GM21825 (cell line): ENCODE measurements around the gene BCAS1.

Source experiments
- ATAC-seq: cut with Tn5 transposase; IDR thresholded peaks from one replicate; pipeline ENCODE4 v1.9.1; 2021; ENCODE audit warnings: mild to moderate bottlenecking, moderate library complexity; ENCODE audit not compliant: unreplicated experiment

BCAS1 gene

DNA sequence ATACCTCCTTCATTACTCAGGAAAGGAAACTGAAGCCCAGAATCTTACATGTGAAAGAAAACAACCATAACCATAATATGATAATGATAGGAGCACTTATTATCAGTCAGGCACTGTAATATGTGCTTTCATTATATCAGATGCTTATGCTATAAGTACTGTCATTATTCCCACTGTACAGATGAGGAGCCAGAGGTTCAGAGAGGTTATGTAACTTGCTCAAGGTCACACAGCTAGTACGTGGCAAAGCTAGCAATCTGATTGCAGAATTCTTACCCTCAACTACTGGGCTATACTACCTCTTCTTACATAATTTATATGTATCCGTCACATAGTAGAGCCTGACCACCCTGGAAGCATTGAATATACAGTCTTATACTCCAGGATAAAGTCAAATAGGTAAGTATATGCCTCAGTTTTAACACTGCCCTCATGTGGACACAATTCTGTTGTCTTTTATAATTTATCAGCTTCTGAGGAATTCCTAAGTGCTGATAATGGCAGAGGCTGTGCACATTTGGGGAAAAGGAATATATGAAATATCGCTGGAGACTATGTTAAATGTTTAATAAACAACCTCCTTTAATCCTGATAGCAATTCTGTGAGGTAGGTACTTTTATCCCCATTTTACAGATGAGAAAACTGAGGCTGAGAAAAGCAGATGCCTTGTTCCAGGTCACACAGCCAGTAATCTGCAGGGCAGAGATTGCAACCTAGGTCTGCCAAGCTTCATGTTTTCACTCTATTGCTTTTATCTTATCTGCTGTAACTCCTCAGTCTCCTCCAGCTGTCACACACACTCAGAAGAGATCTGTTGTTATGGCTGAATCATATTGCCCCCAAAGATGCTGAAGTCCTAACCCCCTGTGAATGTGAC lies 13.4 kb downstream of the BCAS1 start:
- no peak for ATAC-seq

DNA sequence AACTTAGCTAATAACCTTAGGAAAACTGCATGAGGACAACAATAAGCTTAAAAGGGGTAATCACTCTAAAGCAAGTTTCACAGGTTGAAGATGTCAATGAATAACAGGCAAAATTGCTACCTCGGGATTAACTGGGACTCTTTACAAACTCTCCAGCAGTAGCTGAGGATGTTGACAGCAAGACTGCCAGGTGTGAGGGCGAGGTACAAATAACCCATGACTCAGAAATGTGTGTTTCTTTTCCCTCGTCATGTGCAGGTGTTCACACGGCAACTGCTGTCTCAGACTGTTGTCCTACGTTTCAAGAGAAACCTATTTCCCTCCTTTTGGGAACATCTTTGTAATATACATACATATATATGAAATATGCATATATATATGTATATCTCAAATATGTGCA lies 15.9 kb downstream of the BCAS1 start:
- no peak for ATAC-seq

DNA sequence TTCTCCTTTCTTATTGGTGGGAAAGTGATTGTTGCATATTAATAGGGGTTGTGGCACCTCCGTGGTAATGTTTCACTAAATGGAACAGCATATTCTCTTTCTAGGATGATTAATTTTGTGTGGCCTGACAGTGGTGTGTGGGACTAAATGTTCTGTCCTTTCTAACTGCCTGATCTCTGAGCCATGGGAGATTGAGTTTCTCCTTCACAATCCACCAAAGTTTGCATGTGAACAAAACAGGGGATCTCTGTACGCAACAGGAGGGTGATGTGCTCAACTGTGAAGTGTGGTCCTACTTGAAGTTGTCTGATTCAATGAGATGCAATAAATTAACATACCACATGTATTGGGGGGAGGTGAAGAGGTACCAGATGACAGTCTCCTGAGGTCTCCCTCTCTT lies 19.3 kb downstream of the BCAS1 start:
- ATAC-seq: no peak

DNA sequence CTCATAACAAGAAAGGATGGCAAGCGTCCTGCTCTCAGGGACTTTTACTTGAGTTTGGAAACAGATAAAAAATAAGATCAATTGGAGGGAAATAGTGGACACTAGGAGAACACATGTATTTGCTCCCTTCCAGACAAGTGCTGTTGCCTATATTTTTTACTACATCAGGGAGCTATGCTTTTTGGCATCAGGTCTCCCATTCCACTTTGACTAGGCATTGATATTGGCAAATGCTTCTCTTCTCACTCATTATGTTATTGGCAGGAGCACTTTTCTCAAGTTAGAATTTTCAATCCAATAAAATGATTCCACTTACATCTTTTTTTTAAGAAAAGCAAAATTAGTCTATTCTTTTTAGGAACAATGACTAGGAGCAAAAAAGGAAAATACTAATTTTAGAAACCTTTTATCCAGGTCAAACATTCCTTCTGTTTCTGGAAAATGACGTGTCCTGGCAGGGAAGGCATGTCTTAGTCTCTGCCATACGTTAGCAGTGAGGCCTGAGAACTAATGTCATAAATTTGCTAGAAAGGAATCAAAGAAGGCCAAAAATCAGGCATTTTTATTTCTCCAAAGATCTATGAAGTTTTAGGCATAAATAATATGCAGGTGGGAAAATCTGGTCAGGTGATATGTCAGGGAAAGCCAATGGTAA lies 21.4 kb downstream of the BCAS1 start:
- no peak for ATAC-seq

DNA sequence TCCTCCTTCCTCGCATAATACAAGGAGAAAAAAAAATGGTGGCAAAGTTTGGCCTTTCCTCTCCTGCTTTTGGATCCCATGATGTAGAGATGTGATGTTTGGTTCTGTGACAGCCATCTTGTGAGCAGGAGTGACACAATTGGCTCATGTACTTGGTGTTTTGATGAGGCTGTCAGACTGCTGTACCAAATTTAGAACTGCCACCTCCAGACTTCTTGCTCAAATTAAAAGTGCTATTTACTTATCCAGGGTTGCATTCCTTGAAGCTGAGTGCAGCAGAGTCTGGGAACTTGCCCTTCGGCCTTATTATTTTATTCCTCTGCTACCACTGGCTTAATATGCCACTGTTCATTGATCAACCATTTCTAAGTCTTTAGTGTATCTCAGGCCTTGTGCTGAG lies 21.9 kb downstream of the BCAS1 start:
- ATAC-seq: no peak

DNA sequence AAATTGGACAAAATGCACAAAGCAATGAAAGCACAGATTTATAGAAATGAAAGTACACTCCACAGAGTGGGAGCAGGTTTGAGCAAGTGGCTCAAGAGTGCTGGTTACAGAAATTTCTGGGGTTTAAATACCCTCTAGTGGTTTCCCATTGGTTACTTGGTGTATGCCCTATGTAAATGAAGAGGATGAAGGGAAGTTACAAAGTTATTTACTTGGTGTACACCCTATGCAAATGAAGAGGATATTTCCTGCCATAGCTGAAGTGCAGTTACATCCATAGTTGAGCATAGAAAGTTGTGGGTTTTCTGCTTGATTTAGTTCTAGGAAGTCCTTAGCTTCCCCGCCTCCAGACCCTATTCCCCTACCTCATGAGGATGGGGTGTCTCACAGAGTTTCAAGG lies 22.7 kb downstream of the BCAS1 start:
- no peak for ATAC-seq

DNA sequence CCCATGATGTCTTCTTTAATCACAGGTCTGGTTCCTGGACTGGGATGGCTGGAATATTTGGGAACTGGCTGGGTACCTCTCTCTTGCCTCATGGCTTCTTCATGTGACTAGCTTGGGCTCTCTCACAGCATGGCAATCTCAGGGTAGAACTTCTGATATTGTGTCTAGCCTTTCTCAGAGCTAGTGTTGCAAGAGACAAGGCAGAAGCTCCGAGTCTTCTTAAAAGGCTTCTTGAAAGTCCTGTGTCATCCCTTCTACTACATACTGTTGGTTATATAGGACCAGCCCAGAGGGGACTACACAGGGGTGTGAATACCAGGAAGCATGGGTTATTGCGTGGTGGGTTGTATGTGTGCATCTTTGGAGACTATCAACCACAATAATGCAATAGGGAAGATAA lies 23.3 kb downstream of the BCAS1 start:
- no peak for ATAC-seq

DNA sequence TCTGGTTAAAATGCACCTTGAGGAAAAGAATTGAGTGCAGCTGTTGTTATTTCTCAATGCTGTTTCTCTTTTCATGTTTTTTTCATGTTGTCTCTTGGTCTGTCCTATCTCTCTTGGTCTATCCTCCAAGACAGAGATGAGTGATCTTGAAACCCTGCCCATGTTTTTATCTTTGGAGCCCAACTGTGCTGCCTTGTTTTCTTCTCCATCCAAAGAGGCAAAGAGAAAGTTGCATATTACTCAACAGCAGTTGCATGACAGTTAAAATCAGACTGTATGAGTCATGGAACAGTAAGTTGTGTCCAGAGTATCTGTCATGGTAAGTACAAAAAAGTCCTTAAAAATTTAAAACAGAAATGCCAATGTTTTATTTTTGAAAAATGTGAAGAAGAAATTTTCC lies 26.2 kb downstream of the BCAS1 start:
- ATAC-seq: no peak

DNA sequence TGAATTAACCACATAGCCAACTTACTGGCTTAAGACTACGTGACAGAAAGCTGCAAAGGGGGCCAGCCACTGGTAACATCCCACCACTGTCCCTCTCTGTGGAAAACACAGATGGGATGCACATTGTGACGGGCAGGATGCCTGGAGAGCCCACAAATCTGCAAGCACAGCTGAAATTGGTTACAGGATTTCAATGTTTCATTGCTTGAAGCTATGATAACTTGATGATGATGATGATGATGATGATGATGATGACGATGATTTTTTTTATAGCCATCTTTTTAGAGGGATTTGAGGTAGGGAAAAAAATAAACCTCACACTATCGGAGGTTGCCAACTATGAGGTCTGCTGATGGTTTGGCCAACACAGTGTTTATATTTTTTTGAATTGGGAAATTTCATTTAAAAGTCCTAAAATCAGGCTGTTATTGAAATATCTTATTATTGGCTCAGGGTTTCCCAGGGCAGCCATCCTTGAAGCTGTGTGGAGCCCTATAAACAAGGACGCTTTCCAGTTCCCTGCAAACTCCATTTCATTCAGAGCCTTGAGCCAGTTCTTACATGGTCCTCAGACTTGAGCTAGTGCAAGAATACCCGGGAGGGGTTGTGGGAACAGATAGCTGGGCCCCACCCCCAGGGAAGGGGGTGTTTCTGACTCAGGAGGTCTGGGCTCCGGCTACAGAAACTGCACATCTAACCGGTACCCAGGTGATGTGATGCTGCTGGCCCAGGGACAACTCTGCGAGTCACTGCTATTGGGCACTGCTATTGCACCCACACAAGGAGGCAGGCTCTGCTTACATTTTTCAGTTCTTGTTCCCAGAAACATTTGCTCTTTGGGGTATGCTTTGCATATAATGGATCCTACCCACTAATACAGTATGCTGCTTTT lies 27.1 kb downstream of the BCAS1 start:
- no peak for ATAC-seq

DNA sequence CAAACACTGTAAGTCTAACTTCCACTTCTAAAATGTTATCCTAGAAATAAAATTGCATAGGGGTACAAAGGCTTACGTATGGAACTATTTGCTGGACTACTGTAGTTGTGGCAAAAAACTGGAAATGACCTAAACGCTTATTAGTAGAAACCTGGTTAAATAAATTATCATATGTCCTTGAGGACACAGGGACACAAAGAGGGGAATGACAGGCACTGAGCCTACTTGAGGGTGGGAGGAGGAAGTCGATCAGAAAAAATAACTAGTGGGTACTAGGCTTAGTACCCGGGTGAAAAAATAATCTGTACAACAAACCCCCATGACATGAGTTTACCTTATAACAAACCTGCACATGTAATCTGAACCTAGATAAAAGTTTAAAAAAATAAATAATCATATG lies 28.4 kb downstream of the BCAS1 start:
- no peak for ATAC-seq

DNA sequence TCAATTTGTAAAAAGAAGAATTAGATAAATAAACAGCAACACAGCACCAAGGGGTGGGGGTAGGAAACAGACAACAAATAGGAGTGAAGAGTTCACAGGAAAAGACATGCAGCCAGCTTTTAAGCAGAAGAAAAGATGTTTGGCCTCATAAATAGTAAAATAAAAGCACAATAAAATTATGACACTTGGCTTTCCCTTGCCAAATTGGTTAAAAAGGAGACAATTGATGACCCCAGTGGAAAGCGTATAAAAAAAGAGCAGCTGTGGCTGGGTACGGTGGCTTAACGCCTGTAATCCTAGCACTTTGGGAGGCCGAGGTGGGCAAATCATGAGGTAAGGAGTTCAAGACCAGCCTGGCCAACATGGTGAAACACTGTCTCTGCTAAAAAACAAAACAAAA lies 29.1 kb downstream of the BCAS1 start:
- ATAC-seq: no peak

DNA sequence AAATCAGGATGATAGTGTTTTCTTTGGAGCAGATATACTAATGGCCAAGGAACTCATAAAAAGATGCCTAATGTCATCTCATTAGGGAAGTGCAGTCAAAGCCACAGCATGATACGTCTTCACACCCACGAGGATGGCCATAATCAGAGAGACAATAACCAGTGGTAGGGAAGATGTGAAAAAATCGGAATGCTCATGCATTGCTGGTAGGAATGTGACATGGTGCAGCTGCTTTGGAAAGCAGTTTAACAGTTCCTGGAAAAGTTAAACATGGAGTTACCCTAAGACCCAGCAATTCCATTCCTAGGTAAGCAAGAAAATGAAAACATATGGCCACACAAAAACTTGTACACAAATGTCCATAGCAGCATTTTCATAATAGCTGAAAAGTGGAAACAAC lies 29.9 kb downstream of the BCAS1 start:
- no peak for ATAC-seq

DNA sequence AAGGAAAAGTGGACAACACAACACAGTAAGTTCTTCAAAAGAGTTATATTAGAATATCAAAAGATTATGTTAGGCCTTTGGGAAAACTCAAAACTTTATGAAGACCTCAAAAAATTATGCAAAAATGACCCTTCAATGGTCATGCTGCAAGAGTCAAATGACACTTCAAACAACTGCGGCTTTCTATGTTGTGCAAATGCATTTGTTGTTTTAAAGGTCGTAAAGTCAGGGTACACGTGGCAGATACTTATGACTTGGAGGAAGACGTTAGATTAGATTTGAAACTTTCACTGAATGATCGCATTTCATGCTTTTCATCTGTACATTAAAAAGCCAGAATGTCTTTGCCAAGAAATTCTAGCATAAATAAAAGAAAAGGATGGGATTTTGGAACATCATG lies 31.4 kb downstream of the BCAS1 start:
- no peak for ATAC-seq

DNA sequence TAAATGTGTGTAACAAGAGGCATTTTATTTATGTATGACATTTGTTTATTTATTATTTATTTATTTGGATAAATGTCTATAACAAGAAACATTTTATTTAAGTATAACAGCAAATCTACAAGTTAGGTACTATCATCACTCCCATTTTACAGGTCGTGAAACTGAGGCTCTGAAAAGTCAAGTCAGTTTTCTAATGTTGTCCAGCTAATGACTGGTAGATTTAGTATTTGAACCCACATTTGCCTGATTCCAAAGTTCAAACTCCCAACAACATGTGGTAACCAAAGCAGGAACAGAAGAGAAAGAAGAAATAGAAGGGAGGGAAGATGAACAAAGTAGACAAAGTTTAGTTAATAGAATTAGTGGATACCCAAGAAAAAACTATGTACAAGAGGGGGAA lies 32.9 kb downstream of the BCAS1 start:
- no peak for ATAC-seq

DNA sequence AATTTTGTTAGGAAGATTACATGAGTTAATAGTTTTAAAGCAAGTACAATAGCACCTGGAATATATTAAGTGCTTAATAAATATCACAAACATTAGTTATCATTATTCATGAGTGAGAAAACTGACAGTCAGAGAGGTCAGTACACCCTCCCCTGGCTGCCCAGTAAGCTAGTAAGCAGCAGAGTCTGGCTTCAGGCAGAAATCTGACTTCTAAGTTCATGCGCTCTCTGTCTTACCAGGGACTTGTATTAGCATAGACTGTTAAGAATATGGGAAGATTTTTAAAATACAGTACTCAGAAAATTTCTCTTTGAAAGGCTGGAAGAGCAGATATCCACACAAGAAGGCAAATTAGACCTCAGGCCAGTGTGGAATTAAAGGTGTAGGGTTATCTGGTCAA lies 40.8 kb downstream of the BCAS1 start:
- no peak for ATAC-seq

DNA sequence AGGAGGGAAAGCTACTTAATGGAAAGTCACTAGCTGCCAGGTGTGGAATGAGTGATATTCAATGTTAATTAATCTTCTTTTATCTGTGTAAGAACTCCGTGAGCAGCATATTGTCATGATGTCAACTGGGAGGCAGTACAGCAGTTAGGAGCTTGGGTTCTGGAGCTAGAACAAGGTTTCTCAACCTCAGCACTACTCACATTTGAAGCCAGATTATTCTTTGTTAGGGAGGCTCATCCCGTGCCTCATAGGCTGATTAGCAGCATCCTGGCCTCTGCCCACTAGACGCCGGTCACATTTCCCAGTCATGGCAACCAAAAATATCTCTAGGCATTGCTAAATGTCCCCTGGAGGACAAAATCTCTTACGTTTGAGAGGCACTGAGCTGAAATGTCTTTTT lies 41.2 kb downstream of the BCAS1 start:
- ATAC-seq: no peak

DNA sequence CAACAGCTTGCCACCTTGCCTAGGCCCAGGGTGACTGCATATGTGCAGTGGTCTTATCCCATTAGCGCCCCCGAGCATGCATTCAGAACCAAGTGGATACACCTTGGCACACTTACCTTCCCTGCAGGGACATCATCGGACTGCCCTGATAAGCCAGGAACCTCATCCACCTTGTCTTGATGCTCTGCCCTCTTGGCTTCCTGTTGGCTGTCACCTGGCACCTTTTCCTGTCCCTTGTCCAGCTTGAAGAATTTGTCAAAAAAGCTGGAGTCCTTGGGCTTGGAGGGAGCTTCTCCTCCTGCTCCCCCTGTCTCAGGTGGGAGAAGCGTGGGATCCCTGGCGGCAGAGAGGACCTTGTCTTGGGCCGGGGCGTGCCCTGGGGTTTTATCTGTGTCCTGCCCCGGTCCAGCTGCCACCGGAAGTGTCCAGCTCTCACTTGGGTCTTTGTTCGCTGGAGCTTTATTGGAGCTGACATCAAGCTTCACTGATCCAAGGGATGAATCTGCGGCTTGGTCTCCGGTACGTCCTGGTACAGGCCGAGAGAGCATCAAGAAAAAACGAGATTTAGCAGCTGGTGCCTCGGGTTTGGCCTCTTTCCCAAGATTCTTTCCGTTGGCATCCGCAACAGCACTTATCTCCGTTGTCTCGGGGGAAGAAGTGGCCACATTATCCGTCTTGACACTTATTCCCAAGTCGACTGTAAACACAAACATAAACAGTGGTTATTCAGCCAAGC lies 42.0 kb downstream of the BCAS1 start:
- ATAC-seq: no peak

DNA sequence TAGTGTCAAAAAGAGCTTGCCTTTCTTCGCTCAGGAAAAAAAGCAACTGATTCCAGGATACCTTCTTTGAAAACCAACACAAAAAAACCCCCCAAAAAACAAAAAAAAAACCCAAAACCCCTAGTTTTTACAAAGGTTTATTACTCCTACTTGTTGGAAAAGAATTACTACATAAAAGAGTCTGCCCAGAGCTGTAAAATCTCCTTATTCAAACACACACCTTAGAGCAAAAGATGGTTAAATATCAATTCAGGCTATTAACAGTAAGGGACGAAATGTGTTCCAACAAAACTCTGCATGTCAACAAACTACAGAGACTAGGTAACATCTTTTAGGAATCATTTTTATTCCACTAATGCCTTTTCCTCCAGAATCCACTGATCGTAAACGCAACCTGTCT lies 42.7 kb downstream of the BCAS1 start:
- ATAC-seq: no peak

DNA sequence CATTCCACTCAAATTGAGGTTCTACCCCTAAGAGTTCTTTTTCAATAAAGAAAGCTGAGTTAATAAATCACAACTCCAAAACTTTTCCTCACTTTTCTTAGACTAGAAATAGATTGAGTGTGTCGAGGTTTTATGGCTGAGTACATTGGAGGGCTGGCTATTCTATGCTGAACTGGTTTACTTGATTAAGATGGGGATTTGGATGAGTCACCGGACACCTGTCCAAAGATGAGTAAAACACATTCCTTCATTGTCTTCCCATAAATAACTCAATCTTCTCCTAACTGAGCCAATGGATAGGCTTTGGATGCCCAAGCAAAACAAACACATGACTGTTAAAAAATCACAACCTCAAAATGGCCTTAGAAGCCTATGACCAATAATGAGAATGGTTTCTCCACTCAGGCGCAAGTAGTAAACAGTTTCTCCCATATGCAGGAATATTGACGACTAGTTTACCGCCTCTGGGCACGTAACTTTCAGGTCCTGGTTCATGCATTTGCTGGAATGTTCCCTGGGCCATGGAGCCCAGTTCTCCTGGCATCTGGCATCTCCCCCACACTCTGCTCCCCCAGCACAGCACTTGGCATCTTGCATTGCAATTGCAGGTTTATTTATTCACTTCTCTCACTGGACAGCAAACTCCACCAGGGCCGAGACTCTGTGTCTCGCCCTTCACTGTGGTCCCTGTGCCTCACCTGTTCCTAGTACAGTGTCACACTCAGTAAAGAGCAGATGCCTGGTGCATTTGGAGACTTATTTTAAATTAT lies 43.9 kb downstream of the BCAS1 start:
- no peak for ATAC-seq

DNA sequence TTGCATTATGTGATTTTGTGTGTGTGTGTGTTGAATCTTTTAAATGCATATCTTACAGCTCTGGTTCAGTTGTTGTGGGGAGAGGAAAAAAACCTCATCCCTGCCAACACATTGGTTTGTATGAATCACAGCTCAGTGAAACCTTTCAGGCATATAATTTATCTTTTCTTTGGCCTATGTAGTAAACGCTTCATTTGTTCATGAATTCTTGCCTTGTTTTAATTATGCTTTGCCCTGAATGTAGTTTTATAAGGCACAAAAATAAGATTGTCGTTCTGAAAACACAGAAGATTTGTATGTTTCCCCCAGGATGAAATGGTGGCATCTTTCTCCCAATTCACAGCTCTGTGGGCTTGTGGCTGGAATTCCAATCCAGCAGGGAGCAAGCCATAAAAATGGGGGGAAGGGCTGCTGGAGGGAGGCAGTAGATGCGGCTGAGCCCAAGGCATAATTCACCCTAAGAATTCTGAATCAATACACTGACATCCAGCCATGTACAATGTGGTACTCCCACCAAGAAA lies 45.1 kb downstream of the BCAS1 start:
- no peak for ATAC-seq
